ENCODE measurements around the gene SPSB2. TPM values are rescaled to one million over a fixed set of nuclear protein-coding genes. Genes with fewer than 3 reads are reported as not detected.

SPSB2 gene, protein sequence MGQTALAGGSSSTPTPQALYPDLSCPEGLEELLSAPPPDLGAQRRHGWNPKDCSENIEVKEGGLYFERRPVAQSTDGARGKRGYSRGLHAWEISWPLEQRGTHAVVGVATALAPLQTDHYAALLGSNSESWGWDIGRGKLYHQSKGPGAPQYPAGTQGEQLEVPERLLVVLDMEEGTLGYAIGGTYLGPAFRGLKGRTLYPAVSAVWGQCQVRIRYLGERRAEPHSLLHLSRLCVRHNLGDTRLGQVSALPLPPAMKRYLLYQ
- 10.1 and 13.6 TPM in 2 replicates for total RNA-seq

DNA sequence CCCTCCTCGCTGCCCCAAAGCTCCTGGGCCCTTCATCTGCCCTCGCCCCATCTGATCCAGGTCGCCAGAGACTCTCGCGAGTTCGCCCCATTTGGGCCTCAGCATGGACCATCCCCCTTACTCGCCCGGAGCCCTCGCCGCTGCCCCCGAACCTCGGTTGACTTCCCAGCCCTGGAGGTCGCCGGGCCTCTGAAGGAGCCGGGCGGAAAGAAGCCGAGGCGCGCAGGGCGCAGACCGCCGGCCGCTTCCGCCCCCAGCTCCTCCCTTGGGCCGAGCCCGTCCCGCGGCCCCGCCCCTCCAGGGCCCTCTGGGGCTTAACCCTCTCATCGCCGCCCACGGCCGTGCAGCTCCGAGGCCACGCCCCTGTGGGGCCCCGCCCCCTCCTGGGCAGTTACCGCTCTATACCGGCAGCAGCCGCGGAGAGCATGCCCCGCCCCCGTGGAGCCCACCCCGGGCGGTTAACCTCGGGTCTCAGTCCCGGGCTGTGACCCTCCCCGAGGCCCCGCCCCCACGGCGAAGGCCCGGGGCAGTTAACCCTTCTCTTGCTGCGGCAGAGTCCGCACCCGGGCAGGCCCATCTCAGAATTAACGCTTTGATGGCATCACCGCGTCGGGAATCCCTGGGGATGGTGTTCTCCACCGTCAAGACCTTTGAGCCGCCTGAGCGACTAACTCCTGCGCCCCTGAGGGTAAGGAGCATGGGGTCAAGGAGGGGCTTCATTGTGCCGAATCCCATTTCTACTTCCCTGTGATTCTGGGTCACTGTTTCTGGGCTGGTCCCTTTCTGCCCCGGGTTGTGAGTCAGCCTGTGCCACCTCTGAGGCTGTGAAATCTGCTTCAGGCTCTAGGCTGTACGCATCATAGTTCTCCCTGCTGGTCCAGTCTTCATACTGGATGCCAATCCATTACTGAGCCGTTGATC is at the start of gene SPSB2:
TSS of gene SPSB2 (minus strand) at position 210 of the 921 bp plus-strand sequence. CDS start 402 bp downstream, outside the sequence.

DNA sequence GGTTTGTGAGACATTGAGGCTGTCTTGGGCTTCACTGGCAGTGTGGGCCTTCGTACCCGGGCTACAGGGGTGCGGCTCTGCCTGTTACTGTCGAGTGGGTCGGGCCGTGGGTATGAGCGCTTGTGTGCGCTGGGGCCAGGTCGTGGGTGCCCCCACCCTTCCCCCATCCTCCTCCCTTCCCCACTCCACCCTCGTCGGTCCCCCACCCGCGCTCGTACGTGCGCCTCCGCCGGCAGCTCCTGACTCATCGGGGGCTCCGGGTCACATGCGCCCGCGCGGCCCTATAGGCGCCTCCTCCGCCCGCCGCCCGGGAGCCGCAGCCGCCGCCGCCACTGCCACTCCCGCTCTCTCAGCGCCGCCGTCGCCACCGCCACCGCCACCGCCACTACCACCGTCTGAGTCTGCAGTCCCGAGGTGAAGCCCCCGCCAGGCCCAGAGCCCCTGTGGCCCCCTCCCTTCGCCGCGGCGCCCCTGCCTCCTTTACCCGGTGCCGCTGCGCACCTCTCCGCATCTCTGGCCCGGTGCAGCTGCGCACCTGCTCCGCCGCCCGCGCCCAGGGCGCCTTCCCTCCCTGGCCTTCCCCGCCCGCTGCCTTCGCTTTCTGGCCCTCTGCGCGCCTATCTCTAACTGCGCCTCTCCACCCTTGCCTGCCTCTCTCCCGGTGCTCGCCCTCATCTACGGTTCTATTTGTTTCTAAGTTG is 41.3 kb upstream of the SPSB2 start, which contains the start of gene ENO2:
TSS of gene ENO2 (plus strand) at position 335 of the 701 bp plus-strand sequence. CDS start 1,253 bp downstream, outside the sequence.

DNA sequence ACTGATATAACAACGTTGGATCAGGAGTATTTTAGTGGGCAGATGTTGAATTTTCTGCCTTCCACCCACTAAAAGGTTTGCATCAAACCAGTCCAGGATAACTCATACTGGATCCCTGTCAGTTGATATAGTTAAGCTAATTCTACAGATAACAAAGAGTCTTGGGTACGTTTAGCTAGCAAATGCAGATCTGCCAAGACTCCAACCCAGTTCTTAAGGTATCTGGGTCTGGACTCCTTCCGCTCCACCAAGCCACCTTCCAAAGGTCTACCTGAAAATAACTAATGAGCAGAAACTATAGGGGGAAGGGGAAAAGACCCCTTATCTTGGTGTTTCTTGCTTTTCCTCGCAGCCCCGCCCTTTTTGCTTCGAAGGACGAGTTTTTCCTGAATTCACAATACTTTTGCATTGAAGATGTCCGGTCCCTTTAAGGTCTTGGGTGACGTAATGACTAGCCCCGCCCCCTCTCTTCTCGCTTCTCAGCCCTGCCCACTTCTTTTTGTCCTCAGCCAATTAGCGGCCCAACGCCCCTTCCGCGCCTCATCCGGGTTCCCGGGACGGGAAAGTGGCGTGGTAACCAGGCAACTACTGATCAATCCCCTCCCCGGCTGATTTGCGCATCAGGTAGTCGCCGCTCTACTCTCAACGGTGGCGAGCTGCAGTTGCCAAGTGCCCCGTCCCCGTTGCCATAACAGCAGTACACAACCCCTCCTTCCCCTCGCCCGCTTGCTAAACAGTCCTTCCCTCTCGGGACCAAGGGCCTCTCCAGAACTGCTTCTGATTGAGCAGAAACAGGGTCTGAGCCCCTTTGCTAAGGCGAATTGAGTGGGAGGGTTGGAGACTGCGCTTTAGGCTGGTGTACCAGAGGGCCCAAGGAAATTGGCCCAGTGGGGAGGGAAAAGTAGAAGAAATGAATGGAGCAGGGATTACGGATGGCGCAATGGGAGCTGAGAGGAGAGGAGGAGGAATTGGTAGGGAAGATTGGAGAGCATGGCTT is 31.5 kb upstream of the SPSB2 start, which contains the start of gene LRRC23:
TSS of gene LRRC23 (plus strand) at position 543 of the 997 bp plus-strand sequence. CDS start 812 bp downstream, outside the sequence.

DNA sequence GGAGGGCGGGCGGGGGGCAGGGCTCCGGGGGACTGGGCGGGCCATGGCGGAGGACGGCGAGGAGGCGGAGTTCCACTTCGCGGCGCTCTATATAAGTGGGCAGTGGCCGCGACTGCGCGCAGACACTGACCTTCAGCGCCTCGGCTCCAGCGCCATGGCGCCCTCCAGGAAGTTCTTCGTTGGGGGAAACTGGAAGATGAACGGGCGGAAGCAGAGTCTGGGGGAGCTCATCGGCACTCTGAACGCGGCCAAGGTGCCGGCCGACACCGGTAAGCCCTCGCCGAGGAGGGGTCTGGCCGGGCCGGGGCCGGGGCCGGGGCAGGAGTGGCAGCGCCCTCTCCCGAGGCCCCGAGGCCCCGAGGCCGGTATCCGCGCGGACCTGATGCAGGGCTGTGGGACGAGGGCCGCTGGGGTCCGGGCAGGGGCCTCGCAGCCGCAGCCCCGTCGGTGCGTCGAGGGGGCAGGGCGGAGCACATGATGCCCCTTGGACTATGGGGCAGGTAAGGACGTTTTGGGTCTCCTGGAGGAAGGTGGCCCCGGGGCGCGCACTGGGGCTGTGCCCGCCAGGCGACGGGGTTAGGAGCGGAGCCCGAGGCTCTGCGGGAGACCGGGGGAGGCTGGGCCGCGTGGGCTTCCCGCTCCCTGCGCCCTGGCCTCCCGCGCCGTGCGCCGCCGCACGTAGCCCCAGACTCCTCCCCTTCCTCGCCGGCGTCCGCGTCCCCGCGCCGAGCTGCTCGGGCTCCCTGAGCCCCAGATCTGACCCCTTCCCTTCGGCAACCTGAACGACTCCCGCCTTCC is 5.5 kb downstream of the SPSB2 start, which contains the start of gene TPI1:
TSS of gene TPI1 (plus strand) at position 119 of the 798 bp plus-strand sequence. CDS start at position 155, 36 bp downstream.

DNA sequence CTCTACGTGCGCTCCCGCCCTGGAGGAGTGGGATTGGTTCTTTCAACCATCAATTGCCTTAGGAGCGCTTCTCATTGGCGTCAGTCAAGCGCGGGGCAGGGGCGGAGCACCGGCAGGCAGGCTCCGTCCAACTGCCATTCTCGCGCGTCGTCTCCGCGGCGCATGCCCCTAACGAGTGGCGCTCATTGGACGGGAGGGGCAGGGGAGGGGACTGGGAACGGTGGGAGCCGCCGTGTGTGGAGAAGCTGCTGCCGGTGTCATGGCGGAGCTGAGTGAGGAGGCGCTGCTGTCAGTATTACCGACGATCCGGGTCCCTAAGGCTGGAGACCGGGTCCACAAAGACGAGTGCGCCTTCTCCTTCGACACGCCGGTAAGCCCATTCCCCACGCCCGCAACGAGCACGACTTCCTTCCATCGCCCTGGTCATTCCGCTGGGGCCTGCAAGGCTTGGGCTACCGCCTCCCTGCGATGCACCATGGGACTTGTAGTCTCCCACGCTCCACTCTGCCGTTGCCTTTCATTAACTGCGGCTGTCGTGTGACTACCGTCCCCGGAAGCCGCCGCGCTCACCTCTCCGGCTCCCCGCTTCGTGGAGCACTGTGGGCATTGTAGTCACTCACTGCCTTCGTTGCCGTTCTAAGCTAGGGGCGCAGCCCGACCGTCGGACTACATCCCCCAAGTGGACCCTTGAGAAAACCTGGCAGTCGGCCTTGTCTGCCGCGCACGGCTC is 21.0 kb downstream of the SPSB2 start, which contains the start of gene USP5:
TSS of gene USP5 (plus strand) at position 230 of the 730 bp plus-strand sequence. CDS start at position 260, 30 bp downstream.

DNA sequence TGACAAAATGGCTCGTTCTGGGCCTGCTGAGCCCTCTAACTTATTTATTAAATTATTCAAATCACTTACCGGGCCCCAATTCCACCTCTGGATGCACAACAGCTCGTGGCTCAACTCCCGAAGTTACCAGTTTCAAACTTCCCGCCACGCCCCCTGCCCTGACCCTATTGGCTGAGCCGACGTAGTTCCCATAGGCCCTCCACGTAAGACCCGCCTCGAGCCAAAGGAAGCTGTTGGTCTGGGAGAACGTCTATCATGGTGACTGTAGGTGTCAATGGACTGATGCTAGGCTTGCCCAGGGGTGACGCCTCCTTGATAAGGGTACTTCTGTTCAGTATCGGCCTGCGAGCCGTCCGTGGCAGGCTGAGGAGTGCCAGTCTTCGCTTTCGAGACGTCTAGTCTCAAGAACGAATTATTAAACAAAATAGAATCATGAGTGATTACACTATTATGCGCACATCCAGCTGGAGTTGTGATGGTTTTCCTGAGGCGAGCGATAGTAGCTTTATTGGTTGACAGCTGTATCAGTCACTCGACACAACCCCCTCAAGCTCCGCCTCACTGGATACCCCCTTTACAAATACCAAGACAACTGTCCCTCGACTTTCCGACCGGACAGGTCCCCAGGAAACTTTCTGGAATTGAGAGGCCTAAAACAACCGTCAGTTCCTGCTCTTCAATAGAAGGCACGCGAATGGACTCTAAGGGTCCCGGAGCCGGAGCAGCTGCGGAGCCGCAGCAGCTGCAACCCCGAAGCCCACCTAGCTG is 21.8 kb downstream of the SPSB2 start, which contains the start of gene CDCA3:
TSS of gene CDCA3 (minus strand) at position 134 of the 768 bp plus-strand sequence. CDS start 334 bp downstream, outside the sequence.

DNA sequence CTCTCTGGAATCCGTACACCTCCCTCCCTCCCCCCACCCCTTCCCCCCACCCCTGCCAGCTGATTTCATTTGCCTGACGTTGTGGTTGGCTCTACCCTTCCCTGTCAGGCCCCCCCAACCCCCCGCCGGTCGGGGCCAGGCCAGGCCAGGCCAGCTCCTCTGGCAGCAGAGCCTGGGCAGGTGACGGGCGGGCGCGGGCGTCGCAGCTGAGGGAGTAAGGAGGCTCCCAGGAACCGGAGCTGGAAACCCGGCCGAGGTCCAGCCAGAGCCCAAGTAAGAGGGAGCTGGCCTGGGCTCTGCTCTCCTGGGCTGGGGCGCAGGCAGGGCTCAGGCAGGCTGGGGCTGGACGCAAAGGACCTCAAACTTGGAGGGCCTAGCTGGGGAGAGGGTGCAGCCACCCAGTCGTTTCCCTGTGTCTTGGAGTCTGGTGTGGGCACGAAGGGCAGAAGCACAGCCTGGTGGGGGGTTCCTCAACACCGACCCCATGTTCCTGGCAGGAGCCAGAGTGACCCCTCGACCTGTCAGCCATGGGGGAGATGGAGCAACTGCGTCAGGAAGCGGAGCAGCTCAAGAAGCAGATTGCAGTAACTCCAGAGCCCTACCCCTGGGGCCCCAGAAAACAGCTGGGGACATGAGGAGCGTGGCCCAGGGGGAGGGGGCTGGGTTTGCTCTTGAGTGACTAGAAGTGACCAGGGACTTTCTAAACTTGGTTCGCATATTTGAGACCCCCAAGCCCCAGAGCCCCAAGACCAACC is 32.2 kb downstream of the SPSB2 start, which contains the start of gene GNB3:
TSS of gene GNB3 (plus strand) at position 165 of the 755 bp plus-strand sequence. CDS start at position 528, 363 bp downstream.

DNA sequence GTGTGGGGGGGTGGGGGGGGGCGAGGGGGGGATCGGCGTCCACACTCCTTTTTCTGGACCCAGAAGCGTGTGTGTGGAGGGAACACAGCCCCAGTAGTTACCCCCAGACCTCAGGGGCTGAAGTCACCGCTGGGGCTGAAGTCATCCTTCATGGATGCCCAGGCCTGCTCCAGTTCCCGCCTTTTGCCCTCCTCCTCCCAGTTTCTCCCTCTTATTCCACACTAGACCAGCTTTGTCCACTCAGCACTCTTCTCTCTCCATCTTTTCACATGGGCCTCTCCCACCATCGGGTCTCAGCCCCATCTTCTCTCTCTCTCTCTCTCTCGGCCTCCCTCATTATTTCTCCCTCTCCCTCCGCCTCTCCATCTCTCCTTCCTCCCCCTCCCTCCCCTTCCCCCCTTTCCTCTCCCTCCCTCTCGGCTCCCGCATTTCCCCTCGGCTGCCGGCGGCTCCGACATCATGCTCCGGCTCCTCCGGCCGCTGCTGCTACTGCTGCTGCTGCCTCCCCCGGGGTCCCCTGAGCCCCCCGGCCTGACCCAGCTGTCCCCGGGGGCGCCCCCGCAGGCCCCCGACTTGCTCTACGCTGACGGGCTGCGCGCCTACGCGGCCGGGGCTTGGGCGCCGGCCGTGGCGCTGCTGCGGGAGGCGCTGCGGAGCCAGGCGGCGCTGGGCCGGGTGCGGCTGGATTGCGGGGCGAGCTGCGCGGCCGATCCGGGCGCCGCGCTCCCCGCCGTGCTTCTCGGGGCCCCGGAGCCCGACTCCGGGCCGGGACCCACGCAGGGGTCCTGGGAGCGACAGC is 44.9 kb downstream of the SPSB2 start, which contains the start of gene P3H3:
TSS of gene P3H3 (plus strand) at position 426 of the 799 bp plus-strand sequence. CDS start at position 460, 34 bp downstream.

DNA sequence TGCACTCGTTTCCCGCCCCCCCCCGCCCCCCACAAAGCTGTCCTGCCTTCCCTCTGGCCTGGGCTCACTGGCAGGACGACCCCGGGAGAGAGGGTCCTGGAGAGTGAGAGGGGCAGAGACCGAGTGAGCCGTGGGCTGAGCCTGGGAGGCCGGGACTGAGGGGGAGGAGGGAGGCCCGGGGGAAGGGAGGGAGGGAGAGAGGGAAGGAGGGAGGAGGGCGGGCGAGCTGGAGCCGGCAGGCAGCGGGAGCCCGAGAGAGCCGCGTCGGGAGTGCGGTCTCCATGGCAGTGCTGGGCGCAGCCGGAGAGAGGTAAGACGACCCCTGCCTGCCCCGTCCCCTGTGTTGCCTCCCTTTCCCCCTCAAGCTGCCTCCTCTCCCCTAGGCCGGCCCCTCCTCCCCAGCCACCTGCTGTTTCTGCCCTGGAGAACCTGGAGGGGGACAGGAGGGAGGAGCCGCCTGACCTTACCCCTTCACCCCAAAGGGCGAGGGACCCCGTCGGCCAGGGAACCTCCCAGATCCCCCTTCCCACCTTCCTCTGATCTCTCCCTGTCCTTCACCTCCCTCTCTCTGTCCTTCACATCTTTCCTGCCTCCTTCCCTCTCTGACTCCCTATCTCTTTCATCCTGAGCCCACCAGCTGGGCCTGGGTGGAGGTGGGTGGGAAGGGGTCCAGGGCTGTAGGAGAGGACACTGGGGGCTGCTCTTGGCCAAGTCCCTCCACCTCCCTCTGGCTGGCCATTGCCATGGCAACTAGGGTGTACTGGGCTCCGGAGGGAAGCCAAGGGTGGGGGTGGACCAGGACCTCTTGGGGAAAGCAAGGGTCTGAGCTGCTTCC is 51.3 kb downstream of the SPSB2 start, which contains the start of gene GPR162:
TSS of gene GPR162 (plus strand) at position 231 of the 835 bp plus-strand sequence. CDS start 2,078 bp downstream, outside the sequence.

Other genes with a start within 250 kb of the SPSB2 start
- gene LPAR5, start 237.3 kb downstream of the SPSB2 start, total RNA-seq: not detected in 2 replicates
- gene ACRBP, start 225.9 kb downstream of the SPSB2 start, total RNA-seq: 0.16 and 0.34 TPM in 2 replicates
- 41.0 and 41.6 TPM in 2 replicates for gene ING4, start 210.2 kb downstream of the SPSB2 start, total RNA-seq
- 9.6 and 10.8 TPM in 2 replicates for gene ZNF384, start 183.9 kb downstream of the SPSB2 start, total RNA-seq
- 0.09 and 0.16 TPM in 2 replicates for gene PIANP, start 172.5 kb downstream of the SPSB2 start, total RNA-seq
- 98.5 and 128 TPM in 2 replicates for gene COPS7A, start 149.3 kb downstream of the SPSB2 start, total RNA-seq
- 95.8 and 115 TPM in 2 replicates for gene MLF2, start 120.2 kb downstream of the SPSB2 start, total RNA-seq
- 59.3 and 88.7 TPM in 2 replicates for gene PTMS, start 106.9 kb downstream of the SPSB2 start, total RNA-seq
- gene LAG3, start 100.8 kb downstream of the SPSB2 start, total RNA-seq: 0.09 and 0.32 TPM in 2 replicates
- 0.16 and 0.17 TPM in 2 replicates for gene CD4, start 83.8 kb downstream of the SPSB2 start, total RNA-seq
- 5.1 and 5.8 TPM in 2 replicates for gene GPR162, start 51.5 kb downstream of the SPSB2 start, total RNA-seq
- gene P3H3, start 44.9 kb downstream of the SPSB2 start, total RNA-seq: 72.0 and 114 TPM in 2 replicates
- gene GNB3, start 32.4 kb downstream of the SPSB2 start, total RNA-seq: 1.3 and 2.0 TPM in 2 replicates
- 1.2 and 3.0 TPM in 2 replicates for gene CDCA3, start 22.0 kb downstream of the SPSB2 start, total RNA-seq
- gene USP5, start 21.2 kb downstream of the SPSB2 start, total RNA-seq: 77.2 and 79.0 TPM in 2 replicates
- gene TPI1, start 5.8 kb downstream of the SPSB2 start, total RNA-seq: 512 and 968 TPM in 2 replicates
- gene LRRC23, start 31.5 kb upstream of the SPSB2 start, total RNA-seq: 11.3 and 15.9 TPM in 2 replicates
- 18.4 and 19.9 TPM in 2 replicates for gene ENO2, start 41.3 kb upstream of the SPSB2 start, total RNA-seq
- 8.2 and 11.0 TPM in 2 replicates for gene ATN1, start 54.7 kb upstream of the SPSB2 start, total RNA-seq
- not detected in 2 replicates for gene RNU7-1, start 70.5 kb upstream of the SPSB2 start, total RNA-seq
- 137 and 179 TPM in 2 replicates for gene C12orf57, start 70.7 kb upstream of the SPSB2 start, total RNA-seq
- gene PTPN6, start 78.1 kb upstream of the SPSB2 start, total RNA-seq: 0.09 and 0.79 TPM in 2 replicates
- 101 and 123 TPM in 2 replicates for gene PHB2, start 97.4 kb upstream of the SPSB2 start, total RNA-seq
- gene EMG1, start 97.6 kb upstream of the SPSB2 start, total RNA-seq: 21.1 and 25.8 TPM in 2 replicates
- 10.2 and 12.8 TPM in 2 replicates for gene LPCAT3, start 145.2 kb upstream of the SPSB2 start, total RNA-seq
- 378 and 815 TPM in 2 replicates for gene C1S, start 187.4 kb upstream of the SPSB2 start, total RNA-seq
- gene C1R, start 219.1 kb upstream of the SPSB2 start, total RNA-seq: 133 and 637 TPM in 2 replicates
- 40.6 and 44.0 TPM in 2 replicates for gene C1RL, start 235.9 kb upstream of the SPSB2 start, total RNA-seq